Right forelimb (tissue), 1 donor: ENCODE measurements around the gene CENPP.

Experiments
- DNase-seq: peaks from one replicate; pipeline ENCODE4 v3.0.0-alpha.2; 2018

The CENPP gene

GRCh38 chr9:92513349-92513748, 187.6 kb downstream of the CENPP start:
- no peak for DNase-seq

GRCh38 chr9:92514635-92515034, 188.9 kb downstream of the CENPP start:
- DNase-seq, result no peak

- DNase-seq, result no peak
Observed at GRCh38 chr9:92516521-92516920, 190.8 kb downstream of the CENPP start.

- DNase-seq, result no peak
Observed at GRCh38 chr9:92517046-92517445, 191.3 kb downstream of the CENPP start.

GRCh38 chr9:92518199-92518598, 192.4 kb downstream of the CENPP start:
- no peak for DNase-seq

- no peak for DNase-seq
Observed at GRCh38 chr9:92520837-92521236, 195.1 kb downstream of the CENPP start.

GRCh38 chr9:92522983-92523970, 197.5 kb downstream of the CENPP start:
- no peak for DNase-seq

GRCh38 chr9:92524881-92525280, 199.1 kb downstream of the CENPP start:
- DNase-seq, result no peak

- no peak for DNase-seq
Observed at GRCh38 chr9:92525306-92525705, 199.6 kb downstream of the CENPP start.

GRCh38 chr9:92527291-92527828, 201.6 kb downstream of the CENPP start:
- no peak for DNase-seq

GRCh38 chr9:92527832-92528521, 202.2 kb downstream of the CENPP start:
- DNase-seq, result no peak

GRCh38 chr9:92528522-92528849, 202.7 kb downstream of the CENPP start:
- DNase-seq, result no peak

GRCh38 chr9:92529124-92529523, 203.4 kb downstream of the CENPP start:
- DNase-seq, result no peak

- DNase-seq, result no peak
Observed at GRCh38 chr9:92530893-92531292, 205.1 kb downstream of the CENPP start.

GRCh38 chr9:92534204-92534603, 208.5 kb downstream of the CENPP start:
- DNase-seq, result no peak

- peak; percentile 53 for DNase-seq
Observed at GRCh38 chr9:92534674-92535073, 208.9 kb downstream of the CENPP start.

GRCh38 chr9:92535940-92536850, 210.4 kb downstream of the CENPP start, which contains the start of gene ECM2:
Gene ECM2 (minus strand): TSS chr9:92535990. CDS start chr9:92522866, 13,124 bp downstream.
- DNase-seq, result no peak

GRCh38 chr9:92538541-92538940, 212.8 kb downstream of the CENPP start:
- no peak for DNase-seq

- DNase-seq, result no peak
Observed at GRCh38 chr9:92543972-92544371, 218.2 kb downstream of the CENPP start.

- DNase-seq, result no peak
Observed at GRCh38 chr9:92545002-92545510, 219.3 kb downstream of the CENPP start.

GRCh38 chr9:92547356-92547755, 221.6 kb downstream of the CENPP start:
- DNase-seq, result no peak

GRCh38 chr9:92550765-92551164, 225.0 kb downstream of the CENPP start:
- no peak for DNase-seq
